PC-3 (cell line): Measurements from ENCODE around the gene GP2.

Experiments
- EZH2phosphoT487 ChIP-seq: fragments of 300-600 bp; sonication (generic); IDR thresholded peaks from 2 replicates; pipeline ENCODE4 v1.6.1; 2018; ENCODE audit warnings: mild to moderate bottlenecking, antibody characterized with exemption, low read length, borderline replicate concordance
- TF ChIP-seq, protein P1 (sequence below): fragments of 300-600 bp; sonication (generic); conservative IDR thresholded peaks from 2 replicates; pipeline ENCODE4 v1.5.1; 2017; ENCODE audit warnings: antibody characterized with exemption, low read depth, mild to moderate bottlenecking, low read length

GRCh38 chr16:20369452-20370054 is 42.2 kb upstream of the GP2 start:
- TF ChIP-seq EZH2phosphoT487: no peak
- TF ChIP-seq, protein P1, sequence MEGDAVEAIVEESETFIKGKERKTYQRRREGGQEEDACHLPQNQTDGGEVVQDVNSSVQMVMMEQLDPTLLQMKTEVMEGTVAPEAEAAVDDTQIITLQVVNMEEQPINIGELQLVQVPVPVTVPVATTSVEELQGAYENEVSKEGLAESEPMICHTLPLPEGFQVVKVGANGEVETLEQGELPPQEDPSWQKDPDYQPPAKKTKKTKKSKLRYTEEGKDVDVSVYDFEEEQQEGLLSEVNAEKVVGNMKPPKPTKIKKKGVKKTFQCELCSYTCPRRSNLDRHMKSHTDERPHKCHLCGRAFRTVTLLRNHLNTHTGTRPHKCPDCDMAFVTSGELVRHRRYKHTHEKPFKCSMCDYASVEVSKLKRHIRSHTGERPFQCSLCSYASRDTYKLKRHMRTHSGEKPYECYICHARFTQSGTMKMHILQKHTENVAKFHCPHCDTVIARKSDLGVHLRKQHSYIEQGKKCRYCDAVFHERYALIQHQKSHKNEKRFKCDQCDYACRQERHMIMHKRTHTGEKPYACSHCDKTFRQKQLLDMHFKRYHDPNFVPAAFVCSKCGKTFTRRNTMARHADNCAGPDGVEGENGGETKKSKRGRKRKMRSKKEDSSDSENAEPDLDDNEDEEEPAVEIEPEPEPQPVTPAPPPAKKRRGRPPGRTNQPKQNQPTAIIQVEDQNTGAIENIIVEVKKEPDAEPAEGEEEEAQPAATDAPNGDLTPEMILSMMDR: no peak
